ENCODE measurements around the gene SLC6A5. TPM values are rescaled to one million over a fixed set of nuclear protein-coding genes. Genes with fewer than 3 reads are reported as not detected.

The SLC6A5 gene
- total and polyA plus RNA-seq, 2 of the 4 experiments (the other 2 are of a cell fraction), result not detected

GRCh38 chr11:20671856-20672546 lies 72.6 kb downstream of the SLC6A5 start:
- Histone ChIP-seq H4K91ac (ENCODE audit: insufficient read depth, low read depth, low read length) (no peak overlapping the region), H3K9ac (ENCODE audit: low read depth, low read length) (no peak overlapping the region), H3K27ac (ENCODE audit: insufficient read depth, low read length) (no peak overlapping the region), H3K14ac (replicated peaks; ENCODE audit: low read depth, low read length) (no peak overlapping the region), H2BK20ac (ENCODE audit: low read depth, low read length) (no peak overlapping the region), H4K20me1 (ENCODE audit: insufficient read depth, low read length) (no peaks in the 10 kb centered on the region), H2BK15ac (ENCODE audit: low read depth, low read length) (no peak overlapping the region), H2BK120ac (ENCODE audit: low read depth, low read length) (no peak overlapping the region), H3K56ac (ENCODE audit: extremely low read depth, insufficient read depth, low read length) (no peak overlapping the region), H3K4me1 (ENCODE audit: control insufficient read depth, insufficient read depth, low read length) (no peaks in the 10 kb centered on the region), H3K9me3 (ENCODE audit: control insufficient read depth, insufficient read depth, low read length) (no peaks in the 10 kb centered on the region), H4K5ac (ENCODE audit: low read depth, low read length) (no peak overlapping the region), H3K27me3 (ENCODE audit: control insufficient read depth, insufficient read depth, low read length) (peaks cover 25% of the 10 kb centered on the region), H3K36me3 (ENCODE audit: control insufficient read depth, insufficient read depth, low read length) (no peaks in the 10 kb centered on the region), H4K8ac (ENCODE audit: low read depth in 2 of 2, low read length in 2 of 2) (no peak overlapping the region), H2BK5ac (ENCODE audit: low read depth, low read length, poor library complexity, severe bottlenecking) (no peak overlapping the region), H3K4ac (ENCODE audit: low read depth, low read length) (no peak overlapping the region), H3K79me1 (ENCODE audit: low read depth in 1 of 2, low read length in 2 of 2) (no peaks in the 10 kb centered on the region), H2AFZ (replicated peaks; ENCODE audit: low read length, poor library complexity) (no peak overlapping the region), H2AK9ac (replicated peaks; ENCODE audit: low read depth, low read length, poor library complexity) (no peak overlapping the region), H2AK5ac (ENCODE audit: low read depth, low read length) (no peak overlapping the region), H3K9me1 (ENCODE audit: insufficient read depth, low read length) (no peaks in the 10 kb centered on the region), H3K23ac (ENCODE audit: low read depth, low read length) (no peak overlapping the region), H3K18ac (ENCODE audit: low read depth, low read length) (no peak overlapping the region), H3K4me2 (ENCODE audit: low read depth, low read length) (no peak overlapping the region), H3K4me3 (ENCODE audit: insufficient read depth, low read depth, low read length) (no peak overlapping the region)
- TF ChIP-seq, protein P1, sequence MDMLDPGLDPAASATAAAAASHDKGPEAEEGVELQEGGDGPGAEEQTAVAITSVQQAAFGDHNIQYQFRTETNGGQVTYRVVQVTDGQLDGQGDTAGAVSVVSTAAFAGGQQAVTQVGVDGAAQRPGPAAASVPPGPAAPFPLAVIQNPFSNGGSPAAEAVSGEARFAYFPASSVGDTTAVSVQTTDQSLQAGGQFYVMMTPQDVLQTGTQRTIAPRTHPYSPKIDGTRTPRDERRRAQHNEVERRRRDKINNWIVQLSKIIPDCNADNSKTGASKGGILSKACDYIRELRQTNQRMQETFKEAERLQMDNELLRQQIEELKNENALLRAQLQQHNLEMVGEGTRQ (IDR thresholded peaks at IDR 0.05; ENCODE audit: low read depth, low read length), result no peak
- TF ChIP-seq NFE2L2 (IDR thresholded peaks at IDR 0.05; ENCODE audit: low read depth, low read length) (no peak), SMC3 (IDR thresholded peaks at IDR 0.05; ENCODE audit: low read depth, low read length) (no peak), CEBPB (IDR thresholded peaks at IDR 0.05; ENCODE audit: low read depth, low read length) (no peak), BHLHE40 (IDR thresholded peaks at IDR 0.05; ENCODE audit: low read depth, low read length) (no peak), CHD1 (IDR thresholded peaks at IDR 0.05; ENCODE audit: low read depth, low read length) (no peak)
- intact Hi-C loops (cut with micrococcal nuclease), result no loop called here
- ATAC-seq (ENCODE audit: low read depth) (no peak), DNase-seq (no peak)
- ChIA-PET CTCF (interaction anchor here (1.5 kb wide), 2 partner anchors 9 to 15 kb away, joined by 3 to 5 read pairs; no protein-coding TSS in a partner anchor), POLR2A (ENCODE audit: unreplicated experiment) (no interaction called here)
- BruUV-seq (replicated peaks), result no TSS peak
- WGBS, 2 experiments (ENCODE audit: extremely low coverage in 2 of 2, insufficient read length in 1 of 2), result no CpG with 5 or more reads among the region's 6 CpGs
- in situ Hi-C loops (cut with MboI; ENCODE audit: low sequenced_read_pairs), result no loop called here
- dilution Hi-C loops (cut with HindIII; ENCODE audit: low sequenced_read_pairs, unreplicated experiment), result no loop called here

All from IMR-90 (cell line).